ENCODE measurements around the gene ZNF99. TPM values are rescaled to one million over a fixed set of nuclear protein-coding genes. Genes with fewer than 3 reads are reported as not detected.
"Not testable (repeated sequence)": the region's sequence is repeated elsewhere in the genome, so short reads cannot be mapped to it uniquely, and the experiment has no call there.

ZNF99 gene
- 0.12 TPM for polyA plus RNA-seq
- long read RNA-seq, donor 1, result 0 reads
- long read RNA-seq, donor 2, result 0 reads
- long read RNA-seq, donor 3, result 0 reads
- long read RNA-seq, donor 4, result 0 reads
- long read RNA-seq, donor 5, result 0 reads
- long read RNA-seq, donor 6, result 0 reads
- long read RNA-seq, donor 7, result 0 reads
- long read RNA-seq, donor 8, result 0 reads
- long read RNA-seq, donor 9, result 0 reads
- long read RNA-seq, donor 10, result 0 reads
- long read RNA-seq, donor 11, result 0 reads

GRCh38 chr19:22783651-22784410 lies at the start of gene ZNF99:
ZNF99 (minus strand) TSS chr19:22784151; CDS start chr19:22784016, 135 bp downstream.
- Histone ChIP-seq H3K4me1 (ENCODE audit: control insufficient read depth, insufficient read depth, low read length) (no peaks in the 10 kb centered on the region), H3K27me3 (ENCODE audit: control insufficient read depth, insufficient read depth, low read length) (no peaks in the 10 kb centered on the region), H3K9me3 (ENCODE audit: control insufficient read depth, low read depth, low read length) (peaks cover 10% of the 10 kb centered on the region), H3K4me3 (ENCODE audit: low read length) (peak within 1 kb of the TSS; percentile 24), H3K36me3 (ENCODE audit: control insufficient read depth, insufficient read depth, low read length) (no peaks in the 10 kb centered on the region), H3K27ac (ENCODE audit: low read length) (no peak within 1 kb of the TSS)
- DNase-seq, result peak; percentile 31 to 52
- WGBS (ENCODE audit: insufficient coverage, low lambda C conversion rate), result no CpG with 5 or more reads among the region's 36 CpGs

GRCh38 chr19:22832031-22832762 lies 48.2 kb upstream of the ZNF99 start, which contains the start of gene ZNF723:
ZNF723 (plus strand) TSS chr19:22832291; CDS start chr19:22832380, 89 bp downstream.
- no peak within 1 kb of the TSS for H3K4me3 ChIP-seq (ENCODE audit: low read length)

GRCh38 chr19:22831211-22831610 lies 47.3 kb upstream of the ZNF99 start:
- Histone ChIP-seq H3K36me3 (ENCODE audit: control insufficient read depth, insufficient read depth, low read length) (no peaks in the 10 kb centered on the region), H3K4me1 (ENCODE audit: control insufficient read depth, insufficient read depth, low read length) (no peaks in the 10 kb centered on the region), H3K4me3 (ENCODE audit: low read length) (no peak overlapping the region), H3K9me3 (ENCODE audit: control insufficient read depth, low read depth, low read length) (peaks cover 6% of the 10 kb centered on the region), H3K27ac (ENCODE audit: low read length) (no peak overlapping the region), H3K27me3 (ENCODE audit: control insufficient read depth, insufficient read depth, low read length) (no peaks in the 10 kb centered on the region)
- DNase-seq, result no peak
- whole genome bisulfite sequencing (ENCODE audit: insufficient coverage, low lambda C conversion rate), result 100% methylated on average over 1 of the region's 11 CpGs

More at GRCh38 chr19:22832031-22832762, 48.2 kb upstream of the ZNF99 start, which contains the start of gene ZNF723:
- WGBS (ENCODE audit: insufficient coverage, low lambda C conversion rate), result 38% methylated on average over 2 of the region's 31 CpGs
- H3K9me3 ChIP-seq (ENCODE audit: control insufficient read depth, low read depth, low read length), result peaks cover 6% of the 10 kb centered on the region
- H3K4me1 ChIP-seq (ENCODE audit: control insufficient read depth, insufficient read depth, low read length), result no peaks in the 10 kb centered on the region
- DNase-seq, result no peak
- no peak within 1 kb of the TSS for H3K27ac ChIP-seq (ENCODE audit: low read length)
- no peaks in the 10 kb centered on the region for H3K27me3 ChIP-seq (ENCODE audit: control insufficient read depth, insufficient read depth, low read length)
- H3K36me3 ChIP-seq (ENCODE audit: control insufficient read depth, insufficient read depth, low read length), result no peaks in the 10 kb centered on the region

GRCh38 chr19:22814124-22814523 lies 30.2 kb upstream of the ZNF99 start:
- H3K4me3 ChIP-seq (ENCODE audit: low read length), result no peak overlapping the region
- WGBS (ENCODE audit: insufficient coverage, low lambda C conversion rate), result no CpG with 5 or more reads among the region's 2 CpGs
- DNase-seq, result no peak
- no peaks in the 10 kb centered on the region for H3K4me1 ChIP-seq (ENCODE audit: control insufficient read depth, insufficient read depth, low read length)
- H3K36me3 ChIP-seq (ENCODE audit: control insufficient read depth, insufficient read depth, low read length), result no peaks in the 10 kb centered on the region
- no peaks in the 10 kb centered on the region for H3K27me3 ChIP-seq (ENCODE audit: control insufficient read depth, insufficient read depth, low read length)
- no peak overlapping the region for H3K27ac ChIP-seq (ENCODE audit: low read length)
- H3K9me3 ChIP-seq (ENCODE audit: control insufficient read depth, low read depth, low read length), result no peaks in the 10 kb centered on the region

GRCh38 chr19:22807061-22807835 lies 23.3 kb upstream of the ZNF99 start:
- no CpG with 5 or more reads among the region's 72 CpGs for WGBS (ENCODE audit: insufficient coverage, low lambda C conversion rate)
- Histone ChIP-seq H3K36me3 (ENCODE audit: control insufficient read depth, insufficient read depth, low read length) (no peaks in the 10 kb centered on the region), H3K9me3 (ENCODE audit: control insufficient read depth, low read depth, low read length) (peaks cover 11% of the 10 kb centered on the region), H3K27me3 (ENCODE audit: control insufficient read depth, insufficient read depth, low read length) (no peaks in the 10 kb centered on the region), H3K27ac (ENCODE audit: low read length) (no peak overlapping the region), H3K4me1 (ENCODE audit: control insufficient read depth, insufficient read depth, low read length) (no peaks in the 10 kb centered on the region), H3K4me3 (ENCODE audit: low read length) (no peak overlapping the region)
- DNase-seq, result no peak

- no peaks in the 10 kb centered on the region for H3K36me3 ChIP-seq (ENCODE audit: control insufficient read depth, insufficient read depth, low read length)
- peaks cover 11% of the 10 kb centered on the region for H3K9me3 ChIP-seq (ENCODE audit: control insufficient read depth, low read depth, low read length)
- no CpG with 5 or more reads among the region's 11 CpGs for WGBS (ENCODE audit: insufficient coverage, low lambda C conversion rate)
- no peak overlapping the region for H3K27ac ChIP-seq (ENCODE audit: low read length)
- H3K4me1 ChIP-seq (ENCODE audit: control insufficient read depth, insufficient read depth, low read length), result no peaks in the 10 kb centered on the region
- H3K27me3 ChIP-seq (ENCODE audit: control insufficient read depth, insufficient read depth, low read length), result no peaks in the 10 kb centered on the region
- DNase-seq, result no peak
- no peak overlapping the region for H3K4me3 ChIP-seq (ENCODE audit: low read length)
These were observed 22.5 kb upstream of the ZNF99 start for GRCh38 chr19:22806418-22806817.

- DNase-seq, result no peak
- WGBS (ENCODE audit: insufficient coverage, low lambda C conversion rate), result 72% methylated on average over 2 of the region's 5 CpGs
- Histone ChIP-seq H3K4me3 (ENCODE audit: low read length) (no peak overlapping the region), H3K27ac (ENCODE audit: low read length) (no peak overlapping the region), H3K4me1 (ENCODE audit: control insufficient read depth, insufficient read depth, low read length) (no peaks in the 10 kb centered on the region), H3K27me3 (ENCODE audit: control insufficient read depth, insufficient read depth, low read length) (no peaks in the 10 kb centered on the region), H3K36me3 (ENCODE audit: control insufficient read depth, insufficient read depth, low read length) (no peaks in the 10 kb centered on the region), H3K9me3 (ENCODE audit: control insufficient read depth, low read depth, low read length) (peaks cover 3% of the 10 kb centered on the region)
These were observed 13.1 kb upstream of the ZNF99 start for GRCh38 chr19:22797040-22797439.

- not testable (repeated sequence) for H3K9me3 ChIP-seq (ENCODE audit: control insufficient read depth, low read depth, low read length); H3K4me1 ChIP-seq (ENCODE audit: control insufficient read depth, insufficient read depth, low read length); H3K27ac ChIP-seq (ENCODE audit: low read length); H3K27me3 ChIP-seq (ENCODE audit: control insufficient read depth, insufficient read depth, low read length); H3K4me3 ChIP-seq (ENCODE audit: low read length); DNase-seq; H3K36me3 ChIP-seq (ENCODE audit: control insufficient read depth, insufficient read depth, low read length)
- WGBS (ENCODE audit: insufficient coverage, low lambda C conversion rate), result 78% methylated on average over 1 of the region's 4 CpGs
These were observed 8.9 kb upstream of the ZNF99 start for GRCh38 chr19:22792863-22793262.

- Histone ChIP-seq H3K4me1 (ENCODE audit: control insufficient read depth, insufficient read depth, low read length) (no peaks in the 10 kb centered on the region), H3K9me3 (ENCODE audit: control insufficient read depth, low read depth, low read length) (no peaks in the 10 kb centered on the region), H3K27me3 (ENCODE audit: control insufficient read depth, insufficient read depth, low read length) (no peaks in the 10 kb centered on the region), H3K27ac (ENCODE audit: low read length) (no peak overlapping the region), H3K36me3 (ENCODE audit: control insufficient read depth, insufficient read depth, low read length) (no peaks in the 10 kb centered on the region), H3K4me3 (ENCODE audit: low read length) (no peak overlapping the region)
- WGBS (ENCODE audit: insufficient coverage, low lambda C conversion rate), result no CpG with 5 or more reads among the region's 4 CpGs
- no peak for DNase-seq
These were observed 47.9 kb downstream of the ZNF99 start for GRCh38 chr19:22735911-22736645.
